C4-2B (cell line): ENCODE results near the gene GPR4.

Experiments used
- H3K27ac ChIP-seq: fragments of 450-650 bp; 2 replicates; pipeline ENCODE4 v1.5.1; 2017
- ZFX ChIP-seq: fragments of 450-650 bp; IDR thresholded peaks from 2 replicates; pipeline ENCODE4 v1.6.1; 2017
- TF ChIP-seq, protein P1 (sequence below): fragments of 450-650 bp; conservative IDR thresholded peaks from 2 replicates; pipeline ENCODE4 v1.5.1; 2017; ENCODE audit warnings: mild to moderate bottlenecking

GPR4 gene

DNA sequence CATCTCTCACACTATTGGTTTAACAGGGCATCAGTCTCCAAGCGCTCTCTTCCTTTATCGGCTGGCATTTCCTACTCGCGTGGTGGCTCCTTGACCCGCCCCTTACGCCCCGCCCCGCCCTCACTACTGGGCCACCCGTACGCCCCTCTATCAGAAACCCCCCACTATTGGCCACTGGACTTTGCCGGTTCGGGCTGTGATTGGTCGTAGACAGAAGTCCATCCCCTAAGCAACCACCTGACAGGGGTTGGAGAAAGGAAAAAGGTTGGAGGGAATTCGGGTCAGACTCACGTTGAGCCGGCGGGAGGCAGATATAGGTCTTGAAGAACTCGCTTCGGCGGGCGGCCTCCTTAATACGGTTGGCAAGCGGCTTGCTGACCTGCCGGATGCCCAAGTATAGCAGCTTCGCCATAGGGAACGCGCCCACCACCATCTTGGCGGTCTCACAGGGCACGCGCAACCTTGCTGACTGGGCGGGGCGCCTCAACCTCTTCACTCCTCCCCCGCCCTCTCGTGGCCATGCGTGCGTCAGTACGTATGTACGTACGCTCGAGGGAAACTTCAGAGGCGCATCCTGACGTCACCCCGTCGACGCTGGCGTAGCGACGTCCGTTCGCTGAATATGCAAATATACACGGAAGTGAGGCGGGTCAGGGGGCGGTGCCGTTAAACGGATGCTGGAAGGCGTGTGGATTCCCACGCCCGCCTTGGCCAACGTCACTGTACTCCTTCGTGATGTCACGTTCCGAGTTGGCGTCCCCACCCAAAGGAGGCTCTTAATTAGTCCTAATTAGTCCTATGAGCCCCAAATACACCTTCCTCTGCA, 17.5 kb downstream of the GPR4 start, which contains the start of gene OPA3:
Gene OPA3, minus strand, starts transcription at position 471 of the 826 bp plus-strand sequence. Its CDS starts 38 bp downstream, at position 433.
- TF ChIP-seq, protein P1, sequence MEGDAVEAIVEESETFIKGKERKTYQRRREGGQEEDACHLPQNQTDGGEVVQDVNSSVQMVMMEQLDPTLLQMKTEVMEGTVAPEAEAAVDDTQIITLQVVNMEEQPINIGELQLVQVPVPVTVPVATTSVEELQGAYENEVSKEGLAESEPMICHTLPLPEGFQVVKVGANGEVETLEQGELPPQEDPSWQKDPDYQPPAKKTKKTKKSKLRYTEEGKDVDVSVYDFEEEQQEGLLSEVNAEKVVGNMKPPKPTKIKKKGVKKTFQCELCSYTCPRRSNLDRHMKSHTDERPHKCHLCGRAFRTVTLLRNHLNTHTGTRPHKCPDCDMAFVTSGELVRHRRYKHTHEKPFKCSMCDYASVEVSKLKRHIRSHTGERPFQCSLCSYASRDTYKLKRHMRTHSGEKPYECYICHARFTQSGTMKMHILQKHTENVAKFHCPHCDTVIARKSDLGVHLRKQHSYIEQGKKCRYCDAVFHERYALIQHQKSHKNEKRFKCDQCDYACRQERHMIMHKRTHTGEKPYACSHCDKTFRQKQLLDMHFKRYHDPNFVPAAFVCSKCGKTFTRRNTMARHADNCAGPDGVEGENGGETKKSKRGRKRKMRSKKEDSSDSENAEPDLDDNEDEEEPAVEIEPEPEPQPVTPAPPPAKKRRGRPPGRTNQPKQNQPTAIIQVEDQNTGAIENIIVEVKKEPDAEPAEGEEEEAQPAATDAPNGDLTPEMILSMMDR, result no peak
- TF ChIP-seq ZFX, result no peak
- peak within 1 kb of the TSS; percentile 85 for H3K27ac ChIP-seq

DNA sequence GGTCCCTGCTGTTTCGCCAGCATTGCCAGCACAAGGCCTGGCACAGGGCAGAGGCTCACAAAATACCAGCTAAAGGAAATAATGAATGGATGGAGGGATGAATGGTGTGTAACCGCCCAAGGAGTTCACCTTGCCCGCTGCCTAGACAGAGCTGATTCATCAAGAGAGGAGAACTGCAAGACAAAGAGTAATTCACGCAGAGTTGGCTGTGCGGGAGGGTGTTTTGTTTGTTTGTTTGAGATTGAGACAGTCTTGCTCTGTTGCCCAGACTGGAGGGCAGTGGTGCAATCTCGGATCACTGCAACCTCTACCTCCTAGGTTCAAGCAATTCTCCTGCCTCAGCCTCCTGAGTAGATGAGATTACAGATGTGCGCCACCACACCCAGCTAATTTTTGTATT, 20.4 kb downstream of the GPR4 start:
- TF ChIP-seq, protein P1, result no peak
- no peak for TF ChIP-seq ZFX
- no peak overlapping the region for H3K27ac ChIP-seq

DNA sequence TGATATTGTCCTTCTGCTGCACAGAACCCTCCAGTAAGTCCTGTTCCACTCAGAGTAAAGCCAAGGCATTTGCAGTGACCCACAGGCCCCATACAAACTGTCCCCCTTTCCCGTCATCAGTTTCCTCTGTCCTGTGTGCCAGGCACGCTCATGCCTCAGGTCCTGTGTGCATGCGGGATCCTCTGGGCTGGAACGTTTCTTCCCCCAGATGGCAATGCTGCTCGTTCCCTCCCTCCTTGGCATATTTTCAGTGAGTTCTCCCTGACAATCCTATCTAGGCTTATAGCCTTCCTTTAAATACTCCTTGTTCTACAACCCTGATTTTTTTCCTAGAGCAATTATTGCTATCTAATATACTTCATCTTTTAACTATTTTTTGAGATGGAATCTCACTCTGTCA, 23.2 kb downstream of the GPR4 start:
- TF ChIP-seq, protein P1, result no peak
- TF ChIP-seq ZFX, result no peak
- no peak overlapping the region for H3K27ac ChIP-seq

DNA sequence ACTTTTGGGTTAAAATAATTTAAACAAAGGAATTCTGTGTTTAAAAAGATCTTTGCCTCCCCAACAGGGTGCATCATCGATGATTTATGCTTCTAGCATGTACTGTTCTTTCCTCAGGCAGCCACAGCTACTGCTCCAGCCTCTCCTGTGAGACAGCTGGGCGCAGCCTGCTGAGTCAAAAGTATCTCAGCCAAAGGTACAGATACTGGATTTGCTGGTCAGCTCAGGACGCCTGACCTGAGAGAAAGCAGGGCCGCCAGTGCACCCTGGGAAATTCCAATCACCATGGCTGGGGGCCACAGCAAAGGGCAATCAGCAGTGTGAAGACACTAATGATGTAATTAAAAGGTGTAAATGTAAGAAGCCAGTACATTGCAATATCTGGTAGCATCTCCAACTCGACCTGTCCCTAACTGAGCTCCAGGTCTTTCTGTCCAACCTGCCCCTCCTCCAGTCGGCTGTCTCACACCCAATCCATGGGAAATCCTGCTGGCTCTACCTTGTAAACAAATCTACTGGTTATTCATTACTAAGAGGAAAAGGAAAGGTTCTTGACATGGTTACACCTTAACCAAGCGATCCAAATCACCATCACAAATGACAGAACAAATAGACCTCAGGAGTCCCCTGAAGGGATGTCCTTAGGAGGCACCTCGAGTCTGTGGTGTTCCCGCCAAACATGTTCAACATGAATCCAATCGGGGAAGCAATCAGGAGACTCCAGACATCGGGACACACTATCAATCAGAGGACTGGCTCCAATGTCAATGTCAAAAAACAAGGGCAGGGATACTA, 24.7 kb downstream of the GPR4 start:
- TF ChIP-seq, protein P1, result no peak
- TF ChIP-seq ZFX, result no peak

GRCh38 chr19:45576682-45577081, 25.3 kb downstream of the GPR4 start:
- H3K27ac ChIP-seq, result no peak overlapping the region
- no peak for TF ChIP-seq ZFX
- TF ChIP-seq, protein P1, result no peak

More for the DNA sequence above, 24.7 kb downstream of the GPR4 start:
- no peak overlapping the region for H3K27ac ChIP-seq

DNA sequence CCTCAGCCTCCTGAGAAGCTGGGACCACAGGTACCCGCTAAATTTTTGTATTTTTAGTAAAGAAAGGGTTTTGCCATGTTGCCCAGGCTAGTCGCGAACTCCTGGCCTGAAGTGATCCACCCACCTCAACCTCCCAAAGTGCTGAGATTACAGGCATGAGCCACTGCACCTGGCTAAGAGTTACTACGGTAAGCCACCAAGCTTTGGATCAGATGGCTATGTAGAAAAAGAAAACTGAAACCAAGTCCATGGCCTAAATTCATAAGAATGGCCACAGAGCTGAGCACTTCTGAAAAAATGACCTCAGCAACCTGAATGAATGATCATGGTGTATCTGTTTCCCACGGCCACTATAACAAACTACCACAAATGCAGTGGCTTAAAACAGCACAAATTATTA, 26.8 kb downstream of the GPR4 start:
- H3K27ac ChIP-seq, result no peak overlapping the region
- TF ChIP-seq ZFX, result no peak
- TF ChIP-seq, protein P1, result no peak

- H3K27ac ChIP-seq, result no peak overlapping the region
- TF ChIP-seq, protein P1, result no peak
- TF ChIP-seq ZFX, result no peak
Measured at GRCh38 chr19:45574526-45574925, 27.5 kb downstream of the GPR4 start.
